CD4-positive, alpha-beta T cell (primary cell): Measurements from ENCODE around the gene CELA2B. TPM values are rescaled to one million over a fixed set of nuclear protein-coding genes. Genes with fewer than 3 reads are reported as not detected.

Experiments used
- ATAC-seq: fragments of 200-7000 bp; cut with Tn5 transposase; one replicate; pipeline ENCODE4 v1.10.0; 2022; ENCODE audit warnings: mild to moderate bottlenecking; ENCODE audit not compliant: poor library complexity
- CTCF ChIA-PET: fragments of 350-600 bp; sonication (Branson Sonifier 250); formaldehyde crosslinking; loops from one replicate; lab custom pipeline; 2021; ENCODE audit warnings: antibody characterized with exemption, inconsistent platforms; lab: Charles Lee
- POLR2A ChIA-PET: fragments of 350-600 bp; sonication (Branson Sonifier 250); formaldehyde crosslinking; loops from one replicate; lab custom pipeline; 2021; ENCODE audit warnings: antibody characterized with exemption, inconsistent platforms; lab: Charles Lee
- DNase-seq, 14 experiments: peaks; one replicate each; pipeline ENCODE4 v3.0.0-alpha.2; 2013 to 2020; ENCODE audit warnings: mixed read lengths in 2 of 14
- H3K27ac ChIP-seq, 2 donors: one replicate each; pipeline versions ENCODE4 v1.5.1 to v1.7.0; 2013; ENCODE audit warnings: low read length in 2 of 2, low read depth in 1 of 2, mild to moderate bottlenecking in 1 of 2
- H3K27me3 ChIP-seq, 2 experiments: 1 replicate in 1 of 2; 2 replicates in 1 of 2; pipeline versions ENCODE4 v1.6.1 to v1.7.0; 2013; ENCODE audit warnings: low read length in 2 of 2, control low read depth in 1 of 2, mild to moderate bottlenecking in 1 of 2, moderate library complexity in 1 of 2; ENCODE audit not compliant: insufficient read depth in 2 of 2, control insufficient read depth in 1 of 2
- H3K36me3 ChIP-seq: one replicate; pipeline ENCODE4 v1.6.1; 2013; ENCODE audit warnings: low read length, control low read depth; ENCODE audit not compliant: insufficient read depth
- H3K4me1 ChIP-seq: one replicate; pipeline ENCODE4 v1.6.1; 2013; ENCODE audit warnings: low read length, control low read depth; ENCODE audit not compliant: insufficient read depth
- H3K4me3 ChIP-seq: one replicate; pipeline ENCODE4 v1.5.1; 2013; ENCODE audit warnings: mild to moderate bottlenecking, low read length, moderate library complexity
- H3K9me3 ChIP-seq, 2 experiments: 1 replicate in 1 of 2; 2 replicates in 1 of 2; pipeline versions ENCODE4 v1.6.1 to v1.7.0; 2013; ENCODE audit warnings: low read length in 2 of 2, mild to moderate bottlenecking in 2 of 2, control low read depth in 1 of 2, moderate library complexity in 1 of 2; ENCODE audit not compliant: control insufficient read depth in 1 of 2, insufficient read depth in 1 of 2
- H3K27ac Mint-ChIP-seq: one replicate; pipeline ENCODE4 v1.8.0; 2020; ENCODE audit warnings: mixed read lengths
- H3K27me3 Mint-ChIP-seq: one replicate; pipeline ENCODE4 v1.8.0; 2021; ENCODE audit warnings: mixed read lengths
- H3K36me3 Mint-ChIP-seq: one replicate; pipeline ENCODE4 v1.8.0; 2021; ENCODE audit warnings: low read depth, mixed read lengths
- H3K4me1 Mint-ChIP-seq: one replicate; pipeline ENCODE4 v1.8.0; 2021; ENCODE audit warnings: low read depth, mixed read lengths
- H3K4me3 Mint-ChIP-seq: one replicate; pipeline ENCODE4 v1.8.0; 2020; ENCODE audit warnings: mild to moderate bottlenecking, mixed read lengths
- H3K9me3 Mint-ChIP-seq: one replicate; pipeline ENCODE4 v1.8.0; 2020; ENCODE audit warnings: mixed read lengths
- CTCF ChIP-seq: fragments of 200-600 bp; IDR thresholded peaks from one replicate; pipeline ENCODE4 v1.8.0; 2022; ENCODE audit warnings: antibody characterized with exemption, mild to moderate bottlenecking
- intact Hi-C, 2 experiments: fragments of 100-400 bp; cut with DNase I in 1 of 2; cut with micrococcal nuclease in 1 of 2; formaldehyde crosslinking; loops; one replicate each; pipeline versions ENCODE4 v1.15.1 to v1.9.0; 2023 to 2025; cut with DNase I, micrococcal nuclease
- total RNA-seq, 174 experiments: library from RNA in 2 of 174; stranded (reverse) in 2 of 174; gene quantifications; one replicate each; pipeline ENCODE4 v1.2.3 and lab custom pipeline; 2021 to 2026

CELA2B gene
- total RNA-seq, 2 experiments from 2014 or later, result not detected

- DNase-seq (no peak), ATAC-seq (no peak)
- no peak overlapping the region for H3K27ac Mint-ChIP-seq
- peaks cover 4% of the 10 kb centered on the region for H3K27me3 Mint-ChIP-seq
- Histone ChIP-seq H3K4me1 (peaks cover 6% of the 10 kb centered on the region), H3K36me3 (no peaks in the 10 kb centered on the region), H3K27ac (no peak overlapping the region), H3K27me3 (peaks cover 2 to 4% of the 10 kb centered on the region in 2 experiments), H3K4me3 (no peak overlapping the region), H3K9me3 (peaks cover 0 to 4% of the 10 kb centered on the region in 2 experiments)
- CTCF ChIA-PET, result no interaction called here
- intact Hi-C loops, result no loop called here
- POLR2A ChIA-PET, result no interaction called here
- H3K9me3 Mint-ChIP-seq, result no peaks in the 10 kb centered on the region
- TF ChIP-seq CTCF, result no peak
- no peaks in the 10 kb centered on the region for H3K4me1 Mint-ChIP-seq
- H3K4me3 Mint-ChIP-seq, result no peak overlapping the region
- no peaks in the 10 kb centered on the region for H3K36me3 Mint-ChIP-seq
These were observed 33.1 kb upstream of the CELA2B start for GRCh38 chr1:15442759-15443158.

GRCh38 chr1:15443281-15443680, 32.6 kb upstream of the CELA2B start:
- CTCF ChIA-PET, result interaction anchor here (1.0 kb wide), 2 partner anchors 12 to 120 kb away, joined by 3 to 5 read pairs; no protein-coding TSS in a partner anchor
- no peaks in the 10 kb centered on the region for H3K4me1 Mint-ChIP-seq
- Histone ChIP-seq H3K4me1 (peaks cover 6% of the 10 kb centered on the region), H3K27ac (no peak overlapping the region), H3K36me3 (no peaks in the 10 kb centered on the region), H3K9me3 (peaks cover 0 to 4% of the 10 kb centered on the region in 2 experiments), H3K4me3 (no peak overlapping the region), H3K27me3 (peaks cover 2 to 4% of the 10 kb centered on the region in 2 experiments)
- POLR2A ChIA-PET, result no interaction called here
- intact Hi-C loops, result no loop called here
- ATAC-seq (no peak), DNase-seq (no peak)
- H3K9me3 Mint-ChIP-seq, result no peaks in the 10 kb centered on the region
- no peak for TF ChIP-seq CTCF
- H3K27ac Mint-ChIP-seq, result no peak overlapping the region
- H3K4me3 Mint-ChIP-seq, result no peak overlapping the region
- H3K27me3 Mint-ChIP-seq, result peaks cover 4% of the 10 kb centered on the region
- no peaks in the 10 kb centered on the region for H3K36me3 Mint-ChIP-seq

- peaks cover 6% of the 10 kb centered on the region for H3K4me1 ChIP-seq
- H3K9me3 ChIP-seq, result peaks cover 0 to 4% of the 10 kb centered on the region in 2 experiments
- peaks cover 2 to 4% of the 10 kb centered on the region in 2 experiments for H3K27me3 ChIP-seq
- Mint-ChIP-seq H3K27me3 (peaks cover 4% of the 10 kb centered on the region), H3K36me3 (no peaks in the 10 kb centered on the region), H3K27ac (no peak overlapping the region), H3K4me1 (no peaks in the 10 kb centered on the region), H3K4me3 (no peak overlapping the region), H3K9me3 (no peaks in the 10 kb centered on the region)
- CTCF ChIA-PET, result interaction anchor here (1.1 kb wide), 1 partner anchor 12 kb away, joined by 4 read pairs; no protein-coding TSS in a partner anchor
- DNase-seq, result peak in 1 of 14 experiments; percentile 15
- POLR2A ChIA-PET, result no interaction called here
- ATAC-seq, result no peak
- H3K27ac ChIP-seq, result no peak overlapping the region
- intact Hi-C loops, result no loop called here
- no peak for TF ChIP-seq CTCF
- H3K4me3 ChIP-seq, result no peak overlapping the region
- no peaks in the 10 kb centered on the region for H3K36me3 ChIP-seq
These were observed 31.2 kb upstream of the CELA2B start for GRCh38 chr1:15444468-15445389.
